HEK293 (cell line): Measurements from ENCODE around the gene NLGN3.

Experiments used
- CTCF ChIA-PET: fragments of 350-600 bp; formaldehyde crosslinking; extraction: SDS; loops from one replicate; lab custom pipeline; 2021; ENCODE audit warnings: antibody characterized with exemption; lab: Yijun Ruan, JAX
- POLR2A ChIA-PET: fragments of 300-600 bp; formaldehyde crosslinking; extraction: SDS; loops from one replicate; lab custom pipeline; 2020; ENCODE audit warnings: antibody characterized with exemption, inconsistent platforms; lab: Yijun Ruan, JAX
- H3K27ac ChIP-seq: fragments of 200-500 bp; sonication (Bioruptor generic); 2 replicates; pipeline ENCODE4 v1.5.1; 2014; ENCODE audit warnings: low read depth, low read length, control low read depth, inconsistent platforms; ENCODE audit errors: extremely low read depth
- H3K36me3 ChIP-seq, 2 experiments: fragments of 200-500 bp in 1 of 2; sonication (Bioruptor generic) in 1 of 2; 1 replicate in 1 of 2; 2 replicates in 1 of 2; pipeline ENCODE4 v1.5.1; 2014 to 2017; ENCODE audit warnings: inconsistent platforms in 2 of 2, low read length in 2 of 2; ENCODE audit not compliant: control insufficient read depth in 2 of 2, insufficient read depth in 1 of 2
- H3K4me1 ChIP-seq: fragments of 200-500 bp; sonication (Bioruptor generic); 2 replicates; pipeline ENCODE4 v1.5.1; 2014; ENCODE audit warnings: mild to moderate bottlenecking, low read length, inconsistent platforms; ENCODE audit not compliant: control insufficient read depth, insufficient read depth
- H3K4me3 ChIP-seq: 2 replicates; pipeline ENCODE4 v1.5.1; 2011; ENCODE audit warnings: low read depth, mild to moderate bottlenecking, control low read depth, low read length, moderate library complexity
- H3K9me3 ChIP-seq: fragments of 200-500 bp; sonication (Bioruptor generic); 2 replicates; pipeline ENCODE4 v1.5.1; 2014; ENCODE audit warnings: low read depth, low read length, inconsistent platforms; ENCODE audit not compliant: control insufficient read depth, insufficient read depth
- CTCF ChIP-seq: fragments of 450-650 bp; formaldehyde crosslinking; IDR thresholded peaks from 2 replicates; pipeline ENCODE4 v1.5.1; 2016; ENCODE audit warnings: missing biosample characterization, missing genetic modification characterization
- PATZ1 ChIP-seq: fragments of 450-650 bp; formaldehyde crosslinking; IDR thresholded peaks from 2 replicates; pipeline ENCODE4 v1.5.1; 2016; ENCODE audit warnings: missing biosample characterization, missing genetic modification characterization
- PRDM1 ChIP-seq: fragments of 450-650 bp; formaldehyde crosslinking; IDR thresholded peaks from 2 replicates; pipeline ENCODE4; 2016; ENCODE audit warnings: missing biosample characterization, missing genetic modification characterization
- PRDM10 ChIP-seq: fragments of 450-650 bp; formaldehyde crosslinking; IDR thresholded peaks from 2 replicates; pipeline ENCODE4 v1.5.1; 2016; ENCODE audit warnings: missing biosample characterization, missing genetic modification characterization
- ZBTB26 ChIP-seq: fragments of 450-650 bp; formaldehyde crosslinking; optimal IDR thresholded peaks from 2 replicates; pipeline ENCODE3; 2016; ENCODE audit warnings: missing biosample characterization, mild to moderate bottlenecking, missing genetic modification characterization
- ZBTB44 ChIP-seq: fragments of 450-650 bp; IDR thresholded peaks from 2 replicates; pipeline ENCODE4 v1.5.1; 2018; ENCODE audit warnings: missing biosample characterization, mild to moderate bottlenecking, missing genetic modification characterization
- ZBTB6 ChIP-seq: fragments of 450-650 bp; formaldehyde crosslinking; IDR thresholded peaks from 2 replicates; pipeline ENCODE4 v1.5.1; 2017; ENCODE audit warnings: missing biosample characterization, missing genetic modification characterization
- ZNF114 ChIP-seq: fragments of 450-650 bp; formaldehyde crosslinking; IDR thresholded peaks from 2 replicates; pipeline ENCODE4 v1.5.0; 2017; ENCODE audit warnings: missing biosample characterization, missing genetic modification characterization
- ZNF169 ChIP-seq: fragments of 450-650 bp; formaldehyde crosslinking; IDR thresholded peaks from 2 replicates; pipeline ENCODE4 v1.5.1; 2016; ENCODE audit warnings: missing biosample characterization, missing genetic modification characterization
- ZNF266 ChIP-seq: fragments of 450-650 bp; formaldehyde crosslinking; IDR thresholded peaks from 2 replicates; pipeline ENCODE4 v1.5.1; 2016; ENCODE audit warnings: missing biosample characterization, missing genetic modification characterization, low read depth
- ZNF560 ChIP-seq: fragments of 450-650 bp; formaldehyde crosslinking; IDR thresholded peaks from 2 replicates; pipeline ENCODE4 v1.5.1; 2017; ENCODE audit warnings: missing biosample characterization, missing genetic modification characterization, borderline replicate concordance
- ZNF654 ChIP-seq: fragments of 450-650 bp; formaldehyde crosslinking; IDR thresholded peaks from 2 replicates; pipeline ENCODE4 v1.5.1; 2016; ENCODE audit warnings: low read depth, missing biosample characterization, missing genetic modification characterization
- ZNF660 ChIP-seq: fragments of 450-650 bp; IDR thresholded peaks from 2 replicates; pipeline ENCODE4 v1.5.1; 2018; ENCODE audit warnings: missing biosample characterization, mild to moderate bottlenecking, missing genetic modification characterization
- ZNF747 ChIP-seq: fragments of 450-650 bp; formaldehyde crosslinking; IDR thresholded peaks from 2 replicates; pipeline ENCODE4 v1.5.1; 2016; ENCODE audit warnings: missing biosample characterization, missing genetic modification characterization

Gene NLGN3

GRCh38 chrX:71178908-71179307, 34.3 kb downstream of the NLGN3 start:
- ChIA-PET POLR2A (no interaction called here), CTCF (interaction anchor here (0.7 to 6.6 kb wide), 12 partner anchors 9 to 1712 kb away, joined by 3 to 40 read pairs (median 4); partner anchors contain the start of gene MED12)
- Histone ChIP-seq H3K4me1 (peaks cover 3% of the 10 kb centered on the region; the same call in 1 of the 2 replicates), H3K4me3 (no peak overlapping the region), H3K9me3 (no peaks in the 10 kb centered on the region; the same call in 1 of the 2 replicates)
- no peak for TF ChIP-seq ZBTB26 (tag by site-specific recombination)
- TF ChIP-seq ZNF266 (tag by site-specific recombination): no peak
- TF ChIP-seq ZBTB6 (tag by site-specific recombination): no peak
- TF ChIP-seq PRDM1 (tag by site-specific recombination): no peak
- TF ChIP-seq ZNF560 (tag by site-specific recombination): no peak
- TF ChIP-seq ZNF654 (tag by site-specific recombination): peak; percentile 93
- 0 out of 2 replicates have a peak, but pooled peaks have one; percentile 15 for TF ChIP-seq PATZ1 (tag by site-specific recombination)
- TF ChIP-seq ZNF747 (tag by site-specific recombination): no peak
- TF ChIP-seq ZNF169 (tag by site-specific recombination): no peak
- no peak for TF ChIP-seq ZNF114 (tag by site-specific recombination)
- TF ChIP-seq ZBTB44 (tag by site-specific recombination): no peak
- peak; percentile 75 for TF ChIP-seq CTCF (tag by site-specific recombination)
- TF ChIP-seq PRDM10: peak; percentile 29; the same call in 1 of the 2 replicates
- TF ChIP-seq ZNF660 (tag by site-specific recombination): peak; percentile 72
- TF ChIP-seq, all 188 proteins: peak for 5
- Histone ChIP-seq H3K27ac (no peak overlapping the region), H3K36me3 (no peaks in the 10 kb centered on the region)
